ENCODE data around the gene RAET1G. TPM values are rescaled to one million over a fixed set of nuclear protein-coding genes. Genes with fewer than 3 reads are reported as not detected.

Gene RAET1G
- polyA plus RNA-seq, 1 of the 3 experiments (the other 2 are of a cell fraction) = 2.5 TPM

GRCh38 chr6:149876241-149876933 lies 46.5 kb downstream of the RAET1G start:
- Histone ChIP-seq H3K9me3 (no peaks in the 10 kb centered on the region), H3K4me1 (ENCODE audit: control insufficient read depth in 1 of 2, insufficient read depth in 2 of 2, low read depth in 1 of 2, low read length in 1 of 2) (no peaks in the 10 kb centered on the region), H2AFZ (ENCODE audit: low read depth) (no peak overlapping the region), H3K27me3 (ENCODE audit: insufficient read depth) (no peaks in the 10 kb centered on the region), H3K4me3 (ENCODE audit: low read depth in 2 of 2, low read length in 1 of 2) (no peak overlapping the region), H3K9me2 (no peaks in the 10 kb centered on the region), H3K36me3 (replicated peaks in 1 of 2; ENCODE audit: control insufficient read depth in 1 of 2, insufficient read depth in 2 of 2, low read length in 1 of 2) (no peaks in the 10 kb centered on the region), H3F3A (replicated peaks; ENCODE audit: insufficient read depth) (no peaks in the 10 kb centered on the region), H3K79me2 (ENCODE audit: insufficient read depth) (no peaks in the 10 kb centered on the region), H3K27ac (ENCODE audit: low read depth in 2 of 2, low read length in 1 of 2) (no peak overlapping the region), H3K9ac (no peak overlapping the region), H4K20me1 (ENCODE audit: insufficient read depth) (no peaks in the 10 kb centered on the region), H3K4me2 (no peak overlapping the region)
- ChIA-PET POLR2A (no interaction called here), CTCF (interaction anchor here (0.7 kb wide), 1 partner anchor 11 kb away, joined by 3 read pairs; no protein-coding TSS in a partner anchor)
- TF ChIP-seq NFIC (IDR thresholded peaks at IDR 0.05; ENCODE audit: borderline replicate concordance) (no peak), EP300 (IDR thresholded peaks at IDR 0.05; ENCODE audit: borderline replicate concordance in 1 of 2, low read depth in 1 of 2, low read length in 1 of 2) (no peak), POLR2AphosphoS5 (IDR thresholded peaks at IDR 0.05; ENCODE audit: low read depth, low read length) (no peak), RXRA (IDR thresholded peaks at IDR 0.05; ENCODE audit: borderline replicate concordance, low read depth) (no peak), GABPA (IDR thresholded peaks at IDR 0.05; ENCODE audit: low read depth) (no peak), FOXJ3 (CRISPR knock-in tag; IDR thresholded peaks at IDR 0.05) (no peak), MEF2A (IDR thresholded peaks at IDR 0.05; ENCODE audit: borderline replicate concordance, low read depth) (no peak), RFX5 (IDR thresholded peaks at IDR 0.05; ENCODE audit: low read length) (no peak), CTCF (IDR thresholded peaks at IDR 0.05) (no peak), RCOR1 (IDR thresholded peaks at IDR 0.05; ENCODE audit: low read length) (no peak), FOSL2 (IDR thresholded peaks at IDR 0.05; ENCODE audit: borderline replicate concordance, low read depth) (no peak), REST (IDR thresholded peaks at IDR 0.05; ENCODE audit: low read depth, low read length) (no peak)
- TF ChIP-seq, protein P1, sequence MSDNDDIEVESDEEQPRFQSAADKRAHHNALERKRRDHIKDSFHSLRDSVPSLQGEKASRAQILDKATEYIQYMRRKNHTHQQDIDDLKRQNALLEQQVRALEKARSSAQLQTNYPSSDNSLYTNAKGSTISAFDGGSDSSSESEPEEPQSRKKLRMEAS (IDR thresholded peaks at IDR 0.05; ENCODE audit: low read depth) = no peak
- TF ChIP-seq, protein P2, sequence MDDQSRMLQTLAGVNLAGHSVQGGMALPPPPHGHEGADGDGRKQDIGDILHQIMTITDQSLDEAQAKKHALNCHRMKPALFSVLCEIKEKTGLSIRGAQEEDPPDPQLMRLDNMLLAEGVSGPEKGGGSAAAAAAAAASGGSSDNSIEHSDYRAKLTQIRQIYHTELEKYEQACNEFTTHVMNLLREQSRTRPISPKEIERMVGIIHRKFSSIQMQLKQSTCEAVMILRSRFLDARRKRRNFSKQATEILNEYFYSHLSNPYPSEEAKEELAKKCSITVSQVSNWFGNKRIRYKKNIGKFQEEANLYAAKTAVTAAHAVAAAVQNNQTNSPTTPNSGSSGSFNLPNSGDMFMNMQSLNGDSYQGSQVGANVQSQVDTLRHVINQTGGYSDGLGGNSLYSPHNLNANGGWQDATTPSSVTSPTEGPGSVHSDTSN (IDR thresholded peaks at IDR 0.05) = no peak
- DNase-seq = no peak
- WGBS (ENCODE audit: low lambda C conversion rate) = 74% methylated on average over 3 of the region's 3 CpGs

Measured in SK-N-SH (cell line).